ENCODE results near the gene PLCB1.
"Not testable (repeated sequence)": the region's sequence is repeated elsewhere in the genome, so short reads cannot be mapped to it uniquely, and the experiment has no call there.

PLCB1 gene

GRCh38 chr20:8404912-8405635 is 273.0 kb downstream of the PLCB1 start:
- no peak for DNase-seq (ENCODE audit: low read depth)

GRCh38 chr20:8406391-8406790 is 274.3 kb downstream of the PLCB1 start:
- no peak for DNase-seq (ENCODE audit: low read depth)

- DNase-seq (ENCODE audit: low read depth) = no peak
Observed at GRCh38 chr20:8408587-8409307, 276.7 kb downstream of the PLCB1 start.

GRCh38 chr20:8413691-8414090 is 281.6 kb downstream of the PLCB1 start:
- DNase-seq (ENCODE audit: low read depth) = no peak

- DNase-seq (ENCODE audit: low read depth) = no peak
Observed at GRCh38 chr20:8414586-8415274, 282.7 kb downstream of the PLCB1 start.

- no peak for DNase-seq (ENCODE audit: low read depth)
Observed at GRCh38 chr20:8421981-8422380, 289.9 kb downstream of the PLCB1 start.

- DNase-seq (ENCODE audit: low read depth) = no peak
Observed at GRCh38 chr20:8423482-8423881, 291.4 kb downstream of the PLCB1 start.

GRCh38 chr20:8424010-8424409 is 291.9 kb downstream of the PLCB1 start:
- no peak for DNase-seq (ENCODE audit: low read depth)

GRCh38 chr20:8425016-8425415 is 292.9 kb downstream of the PLCB1 start:
- no peak for DNase-seq (ENCODE audit: low read depth)

- DNase-seq (ENCODE audit: low read depth) = no peak
Observed at GRCh38 chr20:8425802-8426201, 293.7 kb downstream of the PLCB1 start.

- no peak for DNase-seq (ENCODE audit: low read depth)
Observed at GRCh38 chr20:8427419-8428040, 295.5 kb downstream of the PLCB1 start.

- DNase-seq (ENCODE audit: low read depth) = no peak
Observed at GRCh38 chr20:8428988-8429387, 296.9 kb downstream of the PLCB1 start.

- DNase-seq (ENCODE audit: low read depth) = no peak
Observed at GRCh38 chr20:8431538-8432434, 299.7 kb downstream of the PLCB1 start.

GRCh38 chr20:8432435-8433148 is 300.5 kb downstream of the PLCB1 start:
- no peak for DNase-seq (ENCODE audit: low read depth)

- no peak for DNase-seq (ENCODE audit: low read depth)
Observed at GRCh38 chr20:8433291-8433690, 301.2 kb downstream of the PLCB1 start.

- DNase-seq (ENCODE audit: low read depth) = no peak
Observed at GRCh38 chr20:8434326-8434876, 302.3 kb downstream of the PLCB1 start.

GRCh38 chr20:8435285-8436035 is 303.4 kb downstream of the PLCB1 start:
- DNase-seq (ENCODE audit: low read depth) = no peak

- not testable (repeated sequence) for DNase-seq (ENCODE audit: low read depth)
Observed at GRCh38 chr20:8436938-8437337, 304.9 kb downstream of the PLCB1 start.

GRCh38 chr20:8438748-8439147 is 306.7 kb downstream of the PLCB1 start:
- DNase-seq (ENCODE audit: low read depth) = no peak

All from CMK (cell line).